ENCODE results near the gene NRAP. TPM values are rescaled to one million over a fixed set of nuclear protein-coding genes. Genes with fewer than 3 reads are reported as not detected.

The NRAP gene
- polyA plus RNA-seq, 1 donor (not counting 4 experiments of a cell fraction or from before 2014, with no cell fraction given): not detected

GRCh38 chr10:113605268-113605978 is 58.4 kb downstream of the NRAP start:
- no peak for TF ChIP-seq EZH2 (IDR thresholded peaks at IDR 0.05; ENCODE audit: low read length)
- no peak for TF ChIP-seq CTCF (optimal IDR thresholded peaks at IDR 0.05 in 1 of 3, IDR thresholded peaks at IDR 0.05 in 1 of 3, conservative IDR thresholded peaks at IDR 0.05 in 1 of 3; ENCODE audit: extremely low read depth in 1 of 3, insufficient read depth in 2 of 3, low read length in 3 of 3)
- Histone ChIP-seq H3K9me1 (ENCODE audit: control insufficient read depth, extremely low read depth, insufficient read depth, low read length) (no peaks in the 10 kb centered on the region), H3K4me2 (ENCODE audit: control insufficient read depth, extremely low read depth, insufficient read depth, low read depth, low read length) (no peak overlapping the region), H3K27me3 (ENCODE audit: control insufficient read depth, extremely low read depth, insufficient read depth, low read length) (no peaks in the 10 kb centered on the region), H4K20me1 (ENCODE audit: control insufficient read depth, extremely low read depth, insufficient read depth, low read length) (no peaks in the 10 kb centered on the region), H3K79me2 (ENCODE audit: control insufficient read depth, insufficient read depth, low read length) (no peaks in the 10 kb centered on the region), H3K4me3 (ENCODE audit: control insufficient read depth in 2 of 3, extremely low read depth in 1 of 3, insufficient read depth in 2 of 3, low read depth in 1 of 3, low read length in 3 of 3) (no peak overlapping the region), H3K9me3 (ENCODE audit: control insufficient read depth, low read depth, low read length) (no peaks in the 10 kb centered on the region), H3K9ac (ENCODE audit: control insufficient read depth, extremely low read depth, insufficient read depth, low read length) (no peak overlapping the region), H3K27ac (ENCODE audit: control insufficient read depth, insufficient read depth, low read length) (no peak overlapping the region), H2AFZ (ENCODE audit: control insufficient read depth, low read length) (no peak overlapping the region), H3K4me1 (ENCODE audit: control insufficient read depth, extremely low read depth, insufficient read depth, low read length) (no peaks in the 10 kb centered on the region), H3K36me3 (ENCODE audit: control insufficient read depth in 2 of 2, extremely low read depth in 1 of 2, insufficient read depth in 2 of 2, low read length in 2 of 2) (no peaks in the 10 kb centered on the region)
- FAIRE-seq (no peak), DNase-seq (ENCODE audit: low read depth, low spot score) (no peak)
- dilution Hi-C loops (cut with MboI; ENCODE audit: extremely low pct_ligation_motif_present, low sequenced_read_pairs): no loop called here

GRCh38 chr10:113604572-113604971 is 59.3 kb downstream of the NRAP start:
- H3K9me1 ChIP-seq (ENCODE audit: control insufficient read depth, extremely low read depth, insufficient read depth, low read length): no peaks in the 10 kb centered on the region
- H3K4me2 ChIP-seq (ENCODE audit: control insufficient read depth, extremely low read depth, insufficient read depth, low read depth, low read length): no peak overlapping the region
- TF ChIP-seq CTCF (optimal IDR thresholded peaks at IDR 0.05 in 1 of 3, IDR thresholded peaks at IDR 0.05 in 1 of 3, conservative IDR thresholded peaks at IDR 0.05 in 1 of 3; ENCODE audit: extremely low read depth in 1 of 3, insufficient read depth in 2 of 3, low read length in 3 of 3) (no peak), EZH2 (IDR thresholded peaks at IDR 0.05; ENCODE audit: low read length) (no peak)
- DNase-seq (ENCODE audit: low read depth, low spot score) (no peak), FAIRE-seq (no peak)
- dilution Hi-C loops (cut with MboI; ENCODE audit: extremely low pct_ligation_motif_present, low sequenced_read_pairs): no loop called here
- H3K4me1 ChIP-seq (ENCODE audit: control insufficient read depth, extremely low read depth, insufficient read depth, low read length): no peaks in the 10 kb centered on the region
- no peak overlapping the region for H3K4me3 ChIP-seq (ENCODE audit: control insufficient read depth in 2 of 3, extremely low read depth in 1 of 3, insufficient read depth in 2 of 3, low read depth in 1 of 3, low read length in 3 of 3)
- no peaks in the 10 kb centered on the region for H3K27me3 ChIP-seq (ENCODE audit: control insufficient read depth, extremely low read depth, insufficient read depth, low read length)
- H3K79me2 ChIP-seq (ENCODE audit: control insufficient read depth, insufficient read depth, low read length): no peaks in the 10 kb centered on the region
- H3K9ac ChIP-seq (ENCODE audit: control insufficient read depth, extremely low read depth, insufficient read depth, low read length): no peak overlapping the region
- no peaks in the 10 kb centered on the region for H3K36me3 ChIP-seq (ENCODE audit: control insufficient read depth in 2 of 2, extremely low read depth in 1 of 2, insufficient read depth in 2 of 2, low read length in 2 of 2)
- no peak overlapping the region for H2AFZ ChIP-seq (ENCODE audit: control insufficient read depth, low read length)
- no peak overlapping the region for H3K27ac ChIP-seq (ENCODE audit: control insufficient read depth, insufficient read depth, low read length)
- no peaks in the 10 kb centered on the region for H3K9me3 ChIP-seq (ENCODE audit: control insufficient read depth, low read depth, low read length)
- no peaks in the 10 kb centered on the region for H4K20me1 ChIP-seq (ENCODE audit: control insufficient read depth, extremely low read depth, insufficient read depth, low read length)
